HL-60 (cell line): Measurements from ENCODE around the gene SYNPO2.

Source experiments
- DNase-seq, 2 experiments: peaks; one replicate each; pipeline ENCODE4 v3.0.0-alpha.2; 2010 to 2020; ENCODE audit warnings: low read depth in 1 of 2, low spot score in 1 of 2
- H3K27ac ChIP-seq: fragments of 250-450 bp; sonication (Bioruptor Pico); replicated peaks from 2 replicates; pipeline ENCODE4 v1.5.1; 2020; ENCODE audit warnings: mild to moderate bottlenecking, moderate library complexity
- H3K27me3 ChIP-seq: fragments of 250-450 bp; sonication (Bioruptor Pico); 2 replicates; pipeline ENCODE4 v1.5.1; 2021; ENCODE audit warnings: mild to moderate bottlenecking, moderate library complexity; ENCODE audit not compliant: insufficient read depth, poor library complexity, severe bottlenecking
- H3K4me3 ChIP-seq: replicated peaks from 2 replicates; pipeline ENCODE4 v1.5.1; 2011; ENCODE audit warnings: mild to moderate bottlenecking, control low read depth, low read length; ENCODE audit not compliant: insufficient read depth
- GABPA ChIP-seq: IDR thresholded peaks from 2 replicates; pipeline ENCODE4 v1.6.1; 2012; ENCODE audit warnings: low read depth
- POLR2AphosphoS5 ChIP-seq: IDR thresholded peaks from 2 replicates; pipeline ENCODE4 v1.6.1; 2012; ENCODE audit warnings: low read depth
- REST ChIP-seq: IDR thresholded peaks from 2 replicates; pipeline ENCODE4 v1.6.1; 2012; ENCODE audit warnings: low read depth; ENCODE audit not compliant: insufficient replicate concordance
- SPI1 ChIP-seq: IDR thresholded peaks from 2 replicates; pipeline ENCODE4 v1.6.1; 2012; ENCODE audit warnings: low read depth, mild to moderate bottlenecking, borderline replicate concordance
- TF ChIP-seq, protein P1 (sequence below): IDR thresholded peaks from one replicate; pipeline ENCODE4 v1.5.1; 2011; ENCODE audit warnings: low read length, control low read depth, inconsistent platforms; ENCODE audit not compliant: insufficient read depth

Gene SYNPO2

DNA sequence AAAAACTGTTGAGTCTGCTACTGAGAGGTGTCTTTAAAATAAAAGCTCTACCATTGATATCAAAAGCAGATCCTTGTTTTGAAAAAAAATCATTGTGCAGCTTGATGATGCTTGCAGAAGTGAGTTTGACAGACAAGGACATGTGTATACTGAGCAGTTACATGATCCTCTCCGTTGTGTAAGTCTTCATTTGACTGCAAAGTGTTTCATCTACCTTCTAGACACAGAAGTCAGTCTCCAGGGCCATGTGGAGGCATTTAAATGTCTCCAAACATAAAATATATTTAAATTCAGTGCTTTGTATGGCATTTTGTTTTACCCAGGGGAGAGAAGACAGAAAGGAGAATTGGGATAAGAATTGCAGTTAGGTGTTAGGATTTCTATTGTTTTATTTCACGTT lies 139.2 kb downstream of the SYNPO2 start:
- no peaks in the 10 kb centered on the region for H3K27me3 ChIP-seq
- no peak for DNase-seq
- no peak for TF ChIP-seq POLR2AphosphoS5
- H3K27ac ChIP-seq = no peak overlapping the region
- H3K4me3 ChIP-seq = no peak overlapping the region

- Histone ChIP-seq H3K27ac (no peak overlapping the region), H3K27me3 (no peaks in the 10 kb centered on the region), H3K4me3 (no peak overlapping the region)
- TF ChIP-seq POLR2AphosphoS5 = no peak
- TF ChIP-seq GABPA = no peak
- no peak for TF ChIP-seq REST
- no peak for TF ChIP-seq SPI1
- TF ChIP-seq, protein P1, sequence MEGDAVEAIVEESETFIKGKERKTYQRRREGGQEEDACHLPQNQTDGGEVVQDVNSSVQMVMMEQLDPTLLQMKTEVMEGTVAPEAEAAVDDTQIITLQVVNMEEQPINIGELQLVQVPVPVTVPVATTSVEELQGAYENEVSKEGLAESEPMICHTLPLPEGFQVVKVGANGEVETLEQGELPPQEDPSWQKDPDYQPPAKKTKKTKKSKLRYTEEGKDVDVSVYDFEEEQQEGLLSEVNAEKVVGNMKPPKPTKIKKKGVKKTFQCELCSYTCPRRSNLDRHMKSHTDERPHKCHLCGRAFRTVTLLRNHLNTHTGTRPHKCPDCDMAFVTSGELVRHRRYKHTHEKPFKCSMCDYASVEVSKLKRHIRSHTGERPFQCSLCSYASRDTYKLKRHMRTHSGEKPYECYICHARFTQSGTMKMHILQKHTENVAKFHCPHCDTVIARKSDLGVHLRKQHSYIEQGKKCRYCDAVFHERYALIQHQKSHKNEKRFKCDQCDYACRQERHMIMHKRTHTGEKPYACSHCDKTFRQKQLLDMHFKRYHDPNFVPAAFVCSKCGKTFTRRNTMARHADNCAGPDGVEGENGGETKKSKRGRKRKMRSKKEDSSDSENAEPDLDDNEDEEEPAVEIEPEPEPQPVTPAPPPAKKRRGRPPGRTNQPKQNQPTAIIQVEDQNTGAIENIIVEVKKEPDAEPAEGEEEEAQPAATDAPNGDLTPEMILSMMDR = no peak
- no peak for DNase-seq
Measured at GRCh38 chr4:119028296-119028695, 139.6 kb downstream of the SYNPO2 start.

DNA sequence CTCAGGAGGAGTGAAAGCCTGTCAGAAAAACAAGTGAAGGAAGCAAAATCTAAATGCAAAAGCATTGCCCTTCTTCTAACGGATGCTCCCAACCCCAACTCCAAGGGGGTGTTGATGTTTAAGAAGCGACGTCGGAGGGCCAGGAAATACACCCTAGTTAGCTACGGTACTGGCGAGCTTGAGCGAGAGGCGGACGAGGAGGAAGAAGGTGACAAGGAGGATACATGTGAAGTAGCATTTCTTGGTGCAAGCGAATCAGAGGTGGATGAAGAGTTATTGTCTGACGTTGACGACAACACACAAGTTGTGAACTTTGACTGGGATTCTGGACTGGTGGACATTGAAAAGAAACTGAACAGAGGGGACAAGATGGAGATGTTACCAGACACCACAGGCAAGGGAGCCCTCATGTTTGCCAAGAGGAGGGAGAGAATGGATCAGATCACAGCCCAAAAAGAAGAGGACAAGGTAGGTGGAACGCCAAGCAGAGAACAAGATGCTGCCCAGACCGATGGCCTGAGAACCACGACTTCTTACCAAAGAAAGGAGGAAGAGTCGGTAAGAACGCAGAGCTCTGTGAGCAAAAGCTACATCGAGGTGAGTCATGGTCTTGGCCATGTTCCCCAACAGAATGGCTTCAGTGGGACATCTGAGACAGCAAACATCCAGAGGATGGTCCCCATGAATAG lies 141.3 kb downstream of the SYNPO2 start:
- no peak overlapping the region for H3K27ac ChIP-seq
- no peak overlapping the region for H3K4me3 ChIP-seq
- no peak for DNase-seq
- H3K27me3 ChIP-seq = no peaks in the 10 kb centered on the region
- no peak for TF ChIP-seq GABPA
- no peak for TF ChIP-seq SPI1
- TF ChIP-seq POLR2AphosphoS5 = no peak
- TF ChIP-seq, protein P1 = no peak
- no peak for TF ChIP-seq REST

DNA sequence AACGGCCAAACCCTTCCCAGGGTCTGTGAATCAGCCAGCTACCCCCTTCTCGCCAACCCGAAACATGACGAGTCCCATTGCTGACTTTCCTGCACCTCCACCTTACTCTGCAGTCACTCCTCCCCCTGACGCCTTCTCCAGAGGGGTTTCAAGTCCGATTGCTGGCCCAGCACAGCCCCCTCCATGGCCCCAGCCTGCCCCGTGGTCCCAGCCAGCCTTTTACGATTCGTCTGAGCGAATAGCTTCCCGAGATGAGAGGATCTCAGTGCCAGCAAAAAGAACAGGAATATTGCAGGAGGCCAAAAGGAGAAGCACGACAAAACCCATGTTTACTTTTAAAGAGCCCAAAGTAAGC lies 141.9 kb downstream of the SYNPO2 start:
- TF ChIP-seq, protein P1 = no peak
- no peak for TF ChIP-seq POLR2AphosphoS5
- no peak for TF ChIP-seq GABPA
- TF ChIP-seq SPI1 = no peak
- TF ChIP-seq REST = no peak
- no peak overlapping the region for H3K4me3 ChIP-seq
- DNase-seq = no peak
- H3K27ac ChIP-seq = no peak overlapping the region
- H3K27me3 ChIP-seq = no peaks in the 10 kb centered on the region
